Gastroesophageal sphincter (tissue), 4 donors: ENCODE data around the gene CD160. TPM values are rescaled to one million over a fixed set of nuclear protein-coding genes. Genes with fewer than 3 reads are reported as not detected.

Experiments
- ATAC-seq: fragments of 150-250 bp; one replicate; pipeline ENCODE4 v1.9.1; 2016; ENCODE audit warnings: mild to moderate bottlenecking, moderate library complexity
- H3K27ac ChIP-seq, 4 donors: fragments of 200-600 bp; sonication (generic) in 3 of 4; 1 replicate in 3 of 4; 2 replicates in 1 of 4; pipeline ENCODE4 v1.5.1; 2016 to 2019
- H3K27me3 ChIP-seq: fragments of 200-600 bp; sonication (generic); one replicate; pipeline ENCODE4 v1.5.1; 2019
- H3K36me3 ChIP-seq, 2 donors: fragments of 200-600 bp; sonication (generic); one replicate each; pipeline ENCODE4 v1.5.1; 2019; ENCODE audit warnings: control low read depth in 1 of 2
- H3K4me1 ChIP-seq, 3 donors: fragments of 200-600 bp; sonication (generic); 1 replicate in 2 of 3; 2 replicates in 1 of 3; pipeline ENCODE4 v1.5.1; 2016 to 2019; ENCODE audit warnings: control low read depth in 2 of 3
- H3K4me3 ChIP-seq, 2 donors: fragments of 200-600 bp; sonication (generic); one replicate each; pipeline ENCODE4 v1.5.1; 2019; ENCODE audit warnings: mild to moderate bottlenecking in 1 of 2, moderate library complexity in 1 of 2
- H3K9me3 ChIP-seq, 3 donors: fragments of 200-600 bp; sonication (generic); one replicate each; pipeline ENCODE4 v1.5.1; 2017 to 2019; ENCODE audit warnings: control low read depth in 2 of 3
- CTCF ChIP-seq, 4 experiments: fragments of 200-600 bp in 2 of 4; fragments of 450-650 bp in 2 of 4; sonication (generic) in 1 of 4; IDR thresholded peaks; one replicate each; pipeline ENCODE4 v1.5.1; 2017 to 2019; ENCODE audit warnings: antibody characterized with exemption in 4 of 4, mild to moderate bottlenecking in 2 of 4, moderate library complexity in 2 of 4
- EP300 ChIP-seq: sonication (generic); formaldehyde crosslinking; IDR thresholded peaks from one replicate; pipeline ENCODE4 v1.6.1; 2017; ENCODE audit warnings: antibody characterized with exemption, mild to moderate bottlenecking
- POLR2A ChIP-seq, 2 donors: fragments of 450-650 bp; IDR thresholded peaks; one replicate each; pipeline ENCODE4 v1.6.1; 2017; ENCODE audit warnings: antibody characterized with exemption in 2 of 2, mild to moderate bottlenecking in 2 of 2, moderate library complexity in 1 of 2
- POLR2AphosphoS5 ChIP-seq: sonication (generic); formaldehyde crosslinking; IDR thresholded peaks from one replicate; pipeline ENCODE4 v1.6.1; 2017; ENCODE audit warnings: antibody characterized with exemption
- WGBS, 2 donors: methylation state at CpG; one replicate each; pipeline ENCODE4 v1.1.5; 2018; ENCODE audit warnings: low coverage in 1 of 2; 5-methylcytosine and 5-hydroxymethylcytosine counted together
- total RNA-seq, 4 donors: library from RNA; depleted of rRNA; stranded (reverse); fragments of >200 nt; gene quantifications; one replicate each; pipeline ENCODE4 v1.1.0, GENCODE V29; 2016

Gene CD160
- total RNA-seq, 4 donors from 2014 or later, result 0.23 to 1.0 TPM; not detected in 2

GRCh38 chr1:145710291-145711027 lies 8.8 kb upstream of the CD160 start:
- WGBS, 2 donors, result 65 to 82% methylated on average over 4 of the region's 4 CpGs
- ATAC-seq, result no peak
- TF ChIP-seq CTCF (IDR thresholded peaks at IDR 0.05) (no peak), POLR2A (IDR thresholded peaks at IDR 0.05) (no peak), EP300 (no peak), POLR2AphosphoS5 (no peak)
- peaks cover 0 to 26% (median 0%) of the 10 kb centered on the region in 3 donors for H3K4me1 ChIP-seq
- no peaks in the 10 kb centered on the region for H3K27me3 ChIP-seq
- H3K27ac ChIP-seq, result no peak overlapping the region
- H3K36me3 ChIP-seq, result no peaks in the 10 kb centered on the region
- H3K9me3 ChIP-seq, result no peaks in the 10 kb centered on the region
- no peak overlapping the region for H3K4me3 ChIP-seq

- ATAC-seq, result peak; percentile 39
- H3K9me3 ChIP-seq, result no peaks in the 10 kb centered on the region
- peaks cover 0 to 26% (median 0%) of the 10 kb centered on the region in 3 donors for H3K4me1 ChIP-seq
- no peaks in the 10 kb centered on the region for H3K36me3 ChIP-seq
- no peak overlapping the region for H3K4me3 ChIP-seq
- H3K27ac ChIP-seq, result peak overlapping the region in 1 of 4 donors; percentile 31
- 21 to 33% methylated on average over 2 of the region's 3 CpGs for WGBS, 2 donors
- no peak for TF ChIP-seq EP300
- TF ChIP-seq POLR2A (IDR thresholded peaks at IDR 0.05), result no peak
- TF ChIP-seq POLR2AphosphoS5, result no peak
- TF ChIP-seq CTCF (IDR thresholded peaks at IDR 0.05), result no peak
- H3K27me3 ChIP-seq, result no peaks in the 10 kb centered on the region
Measured at GRCh38 chr1:145711213-145711651, 8.1 kb upstream of the CD160 start.

- Histone ChIP-seq H3K27ac (peak overlapping the region in 3 of 4 donors; percentile 33 to 57 (median 54)), H3K36me3 (no peaks in the 10 kb centered on the region), H3K27me3 (no peaks in the 10 kb centered on the region), H3K4me3 (no peak overlapping the region), H3K4me1 (peaks cover 0 to 26% (median 0%) of the 10 kb centered on the region in 3 donors), H3K9me3 (no peaks in the 10 kb centered on the region)
- 32 to 37% methylated on average over 2 of the region's 6 CpGs for WGBS, 2 donors
- ATAC-seq, result no peak
- no peak for TF ChIP-seq CTCF (IDR thresholded peaks at IDR 0.05)
- TF ChIP-seq POLR2A (IDR thresholded peaks at IDR 0.05), result no peak
- TF ChIP-seq POLR2AphosphoS5, result no peak
- TF ChIP-seq EP300, result no peak
Measured at GRCh38 chr1:145714524-145715111, 4.7 kb upstream of the CD160 start.

GRCh38 chr1:145716641-145717345 lies 2.5 kb upstream of the CD160 start:
- no peak for TF ChIP-seq CTCF (IDR thresholded peaks at IDR 0.05)
- TF ChIP-seq POLR2A (IDR thresholded peaks at IDR 0.05), result no peak
- TF ChIP-seq EP300, result no peak
- TF ChIP-seq POLR2AphosphoS5, result no peak
- Histone ChIP-seq H3K4me1 (peaks cover 0 to 32% (median 10%) of the 10 kb centered on the region in 3 donors), H3K27me3 (no peaks in the 10 kb centered on the region), H3K36me3 (no peaks in the 10 kb centered on the region), H3K4me3 (no peak overlapping the region), H3K27ac (no peak overlapping the region), H3K9me3 (no peaks in the 10 kb centered on the region)
- ATAC-seq, result no peak
- 78 to 86% methylated on average over 3 to 5 of the region's 10 CpGs for WGBS, 2 donors
